Aorta (tissue), 5 donors: Measurements from ENCODE around the gene ARHGEF12. TPM values are rescaled to one million over a fixed set of nuclear protein-coding genes. Genes with fewer than 3 reads are reported as not detected.

Experiments used
- ATAC-seq: fragments of 200-7000 bp; cut with Tn5 transposase; one replicate; pipeline ENCODE4 v1.9.1; 2022; ENCODE audit warnings: moderate library complexity; ENCODE audit not compliant: low FRiP score
- DNase-seq, 2 donors: peaks; one replicate each; pipeline ENCODE4 v3.0.0-alpha.2; 2020
- H3K27ac ChIP-seq, 2 donors: one replicate each; pipeline ENCODE4 v1.5.1; 2013; ENCODE audit warnings: low read length in 2 of 2, mild to moderate bottlenecking in 2 of 2, moderate library complexity in 2 of 2, control low read depth in 1 of 2, inconsistent platforms in 1 of 2, low read depth in 1 of 2
- H3K27me3 ChIP-seq, 2 donors: one replicate each; pipeline ENCODE4 v1.6.1; 2013; ENCODE audit warnings: control low read depth in 1 of 2, low read length in 1 of 2, mild to moderate bottlenecking in 1 of 2, moderate library complexity in 1 of 2; ENCODE audit not compliant: insufficient read depth in 2 of 2, control insufficient read depth in 1 of 2
- H3K36me3 ChIP-seq, 2 donors: one replicate each; pipeline ENCODE4 v1.6.1; 2013; ENCODE audit warnings: control low read depth in 1 of 2, low read length in 1 of 2, mild to moderate bottlenecking in 1 of 2; ENCODE audit not compliant: insufficient read depth in 2 of 2, control insufficient read depth in 1 of 2
- H3K4me1 ChIP-seq, 2 donors: one replicate each; pipeline ENCODE4 v1.6.1; 2013; ENCODE audit warnings: low read length in 2 of 2, control low read depth in 1 of 2, mild to moderate bottlenecking in 1 of 2, moderate library complexity in 1 of 2; ENCODE audit not compliant: insufficient read depth in 2 of 2, control insufficient read depth in 1 of 2
- H3K4me3 ChIP-seq, 2 donors: one replicate each; pipeline ENCODE4 v1.5.1; 2013; ENCODE audit warnings: low read length in 2 of 2, control low read depth in 1 of 2, mild to moderate bottlenecking in 1 of 2
- H3K9me3 ChIP-seq: one replicate; pipeline ENCODE4 v1.6.1; 2013; ENCODE audit warnings: mild to moderate bottlenecking, low read length; ENCODE audit not compliant: control insufficient read depth
- WGBS, 2 donors: extraction: QIAGEN DNeasy Blood & Tissue Kit; methylation state at CpG; one replicate each; pipeline ENCODE4 v1.1.7; 2013; 5-methylcytosine and 5-hydroxymethylcytosine counted together
- intact Hi-C, 2 donors: fragments of 100-400 bp; cut with DNase I; formaldehyde crosslinking; loops; one replicate each; pipeline versions ENCODE4 v1.14.2 to v1.15.0; 2022
- polyA plus RNA-seq, 2 donors: library from polyadenylated mRNA; stranded (reverse); fragments of 200-250 nt; gene quantifications; one replicate each; pipeline ENCODE4 v1.2.3, GENCODE V29; 2013
- total RNA-seq, 2 donors: library from RNA; stranded (reverse); fragmentation: NEBNext Ultra II Directional; extraction: Animal tissue kit (Norgen Biotek cat#: 25700); gene quantifications; one replicate each; pipeline ENCODE4 v1.2.1, GENCODE V29; 2021
- donor health status: healthy with polysubstance abuse.
- donor health status: Bipolar disorder and iron deficiency.
- donor health status: DM: no; HTN: no; CAD: no.
- donor health status: DM: no; HTN: no; CAD: no.
- donor health status: DM: yes; HTN: yes; CAD: no.

Gene ARHGEF12
- total and polyA plus RNA-seq, 4 donors, result 21.7 to 143 (median 75.8) TPM

DNA sequence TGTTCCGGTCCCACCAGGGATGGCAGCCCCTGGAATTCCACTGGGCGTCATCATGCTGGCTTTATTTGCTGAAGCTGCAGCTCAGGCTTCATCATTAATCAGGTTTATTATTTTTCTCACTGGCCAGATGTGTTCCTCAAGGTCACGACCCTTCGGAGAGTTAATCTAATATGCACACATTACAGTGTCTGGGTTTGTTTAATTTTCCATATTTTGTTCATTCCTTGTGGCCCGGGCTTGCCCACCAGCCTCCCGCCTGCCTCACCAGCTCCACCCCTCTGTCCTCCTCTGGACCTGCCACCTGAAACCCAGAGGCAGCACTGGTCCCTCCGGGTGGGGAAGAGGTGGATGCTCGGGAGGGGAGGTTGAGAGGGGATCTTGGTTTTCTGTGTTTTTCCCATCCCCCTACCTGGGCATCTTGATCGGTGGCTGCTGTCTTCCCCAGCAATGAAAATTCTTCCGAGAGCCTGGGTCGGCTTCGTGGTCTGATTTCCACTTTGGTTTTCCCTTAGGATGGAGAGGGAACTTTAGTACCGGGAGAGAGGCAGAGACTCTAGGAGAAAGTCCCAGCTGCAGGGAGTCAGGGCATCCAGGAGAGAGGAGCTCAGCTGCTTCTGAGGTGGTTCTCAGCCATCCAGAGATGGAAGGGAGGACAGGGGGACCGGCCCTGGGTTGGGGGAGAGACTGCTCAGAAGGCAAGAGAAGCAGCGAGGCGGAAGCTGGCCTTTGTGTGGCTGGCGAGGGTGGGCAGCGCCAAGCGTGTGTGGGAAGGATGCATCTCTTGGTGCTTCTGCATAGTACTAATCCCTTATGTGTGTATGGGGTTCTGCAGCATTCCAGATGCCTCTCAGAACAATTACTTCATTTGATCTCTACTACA lies 177.5 kb downstream of the ARHGEF12 start:
- Histone ChIP-seq H3K9me3 (no peaks in the 10 kb centered on the region), H3K4me3 (no peak overlapping the region), H3K27me3 (no peaks in the 10 kb centered on the region), H3K27ac (no peak overlapping the region), H3K36me3 (no peaks in the 10 kb centered on the region), H3K4me1 (no peaks in the 10 kb centered on the region)
- WGBS, 2 donors, result 75 to 78% methylated on average over 19 of the region's 19 CpGs
- no peak for ATAC-seq
- DNase-seq, result no peak
- intact Hi-C loops, result loop anchor here (5.0 to 10.0 kb wide), 5 partner anchors 169 to 681 kb away; partner anchors contain the start of gene TECTA (in 1 of the 2)

DNA sequence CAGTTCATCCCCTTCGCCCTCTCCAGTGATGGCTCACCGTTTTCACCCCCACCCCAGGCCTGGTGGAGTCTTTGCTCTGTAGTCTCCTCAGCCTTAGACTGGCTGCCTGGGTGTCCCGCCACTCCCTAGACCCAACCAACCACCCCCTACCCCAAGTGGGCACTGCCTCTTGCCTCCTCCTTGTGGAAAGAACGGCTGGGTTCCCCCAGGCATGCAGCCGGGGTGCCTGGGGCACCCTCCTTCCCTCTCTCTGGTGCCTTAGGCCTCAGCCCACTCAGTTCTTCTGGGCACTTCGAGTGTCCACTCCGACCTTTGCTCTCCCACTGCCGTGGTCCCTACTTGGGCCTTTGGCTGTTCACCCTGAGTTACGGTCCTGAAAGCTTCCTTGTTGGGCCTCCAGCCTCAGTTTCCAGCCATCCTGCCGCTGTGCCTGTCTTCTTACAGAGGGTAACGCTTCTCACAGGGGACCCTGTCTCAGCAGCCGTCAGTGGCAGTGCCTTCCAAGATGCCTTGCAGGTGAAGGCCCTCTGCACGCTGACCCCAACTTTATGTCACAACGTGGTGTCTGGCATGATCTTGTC lies 178.4 kb downstream of the ARHGEF12 start:
- no peak for DNase-seq
- intact Hi-C loops, result loop anchor here (5.0 to 10.0 kb wide), 5 partner anchors 168 to 680 kb away; partner anchors contain the start of gene TECTA (in 1 of the 2)
- Histone ChIP-seq H3K4me3 (no peak overlapping the region), H3K4me1 (no peaks in the 10 kb centered on the region), H3K36me3 (no peaks in the 10 kb centered on the region), H3K27me3 (no peaks in the 10 kb centered on the region), H3K9me3 (no peaks in the 10 kb centered on the region), H3K27ac (no peak overlapping the region)
- no peak for ATAC-seq
- WGBS, 2 donors, result 90 to 92% methylated on average over 14 of the region's 14 CpGs

DNA sequence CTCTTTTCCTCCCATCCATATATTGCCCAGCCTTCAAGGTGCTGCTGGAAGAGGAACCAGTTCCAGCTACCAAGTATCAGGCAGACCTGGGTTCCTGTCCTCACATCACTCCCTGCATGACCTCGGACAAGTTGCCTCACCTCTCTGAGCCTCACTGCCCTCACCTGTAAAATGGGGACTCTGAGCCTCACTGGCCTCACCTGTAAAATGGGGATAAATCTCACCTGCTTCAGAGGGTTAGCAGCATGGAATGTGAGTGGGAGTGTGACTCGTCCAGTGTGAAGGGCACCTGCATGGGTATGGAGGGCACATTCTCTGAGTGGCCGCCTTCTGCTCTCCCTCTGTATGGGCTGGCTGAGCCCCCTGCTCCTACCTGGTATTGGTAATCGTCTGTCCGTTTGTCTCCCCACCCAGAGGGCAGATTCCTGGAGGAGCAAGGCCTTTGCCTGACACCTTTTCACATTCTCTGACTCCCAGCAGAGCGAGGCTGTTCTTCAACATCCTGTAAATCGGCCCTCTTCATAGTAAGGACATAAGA lies 179.0 kb downstream of the ARHGEF12 start:
- ATAC-seq (no peak), DNase-seq (no peak)
- H3K4me3 ChIP-seq, result no peak overlapping the region
- no peaks in the 10 kb centered on the region for H3K36me3 ChIP-seq
- H3K27me3 ChIP-seq, result no peaks in the 10 kb centered on the region
- 94% methylated on average over 7 of the region's 7 CpGs for WGBS, 2 donors
- no peak overlapping the region for H3K27ac ChIP-seq
- no peaks in the 10 kb centered on the region for H3K4me1 ChIP-seq
- intact Hi-C loops, result loop anchor here (10.0 kb wide), 2 partner anchors 590 to 680 kb away; partner anchors contain the start of gene TECTA (in 1 of the 2)
- no peaks in the 10 kb centered on the region for H3K9me3 ChIP-seq

DNA sequence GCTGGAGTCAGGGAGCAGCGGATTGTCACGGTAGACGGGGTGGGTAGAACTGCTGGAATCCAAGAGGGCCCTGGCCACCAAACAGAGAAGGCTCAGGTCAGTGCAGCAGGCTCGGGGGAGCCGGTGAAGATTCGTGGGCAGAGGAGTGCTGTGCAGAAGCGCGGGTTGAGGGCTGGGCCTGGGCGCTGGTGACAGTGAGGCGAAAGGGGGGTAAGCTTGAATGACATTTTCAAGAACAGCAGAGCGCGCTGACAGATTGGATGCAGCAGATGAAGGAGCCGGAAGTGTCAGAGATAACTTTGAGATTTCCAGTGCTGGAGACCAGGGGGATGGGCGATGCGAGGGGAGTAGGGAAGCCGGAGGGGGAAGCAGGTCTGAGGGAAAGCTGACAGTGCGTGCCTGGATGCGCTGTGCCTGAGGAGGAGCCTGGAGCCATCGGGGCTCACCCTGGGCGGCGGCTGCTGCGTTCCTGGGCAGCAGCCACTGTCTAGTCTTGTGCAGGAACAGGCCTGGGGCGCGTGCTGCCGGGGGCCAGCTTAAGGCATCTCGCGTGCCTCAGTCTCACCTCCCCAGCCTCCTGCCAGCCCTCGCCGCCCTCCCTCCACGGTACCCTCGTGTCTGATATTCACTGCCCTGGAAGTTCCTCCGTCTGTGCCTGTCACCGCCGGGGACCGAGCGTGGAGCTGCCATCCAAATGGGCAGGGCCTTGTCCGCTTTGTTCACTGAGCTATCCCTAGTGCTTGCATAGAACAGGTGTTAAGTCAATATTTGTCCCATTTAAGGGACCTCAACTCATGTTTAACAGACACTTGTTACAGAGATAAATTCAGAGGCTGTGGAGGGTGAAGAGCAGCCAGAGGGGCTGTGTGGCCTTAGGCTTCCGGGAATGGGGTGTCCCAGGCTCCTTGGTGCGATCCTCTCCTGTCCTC lies 180.5 kb downstream of the ARHGEF12 start:
- WGBS, 2 donors, result 53 to 56% methylated on average over 36 to 39 of the region's 39 CpGs
- no peaks in the 10 kb centered on the region for H3K4me1 ChIP-seq
- no peak for DNase-seq
- H3K36me3 ChIP-seq, result no peaks in the 10 kb centered on the region
- H3K4me3 ChIP-seq, result no peak overlapping the region
- intact Hi-C loops, result loop anchor here (10.0 kb wide), 2 partner anchors 588 to 678 kb away; partner anchors contain the start of gene TECTA (in 1 of the 2)
- H3K9me3 ChIP-seq, result no peaks in the 10 kb centered on the region
- H3K27ac ChIP-seq, result no peak overlapping the region
- H3K27me3 ChIP-seq, result no peaks in the 10 kb centered on the region
- ATAC-seq, result no peak

DNA sequence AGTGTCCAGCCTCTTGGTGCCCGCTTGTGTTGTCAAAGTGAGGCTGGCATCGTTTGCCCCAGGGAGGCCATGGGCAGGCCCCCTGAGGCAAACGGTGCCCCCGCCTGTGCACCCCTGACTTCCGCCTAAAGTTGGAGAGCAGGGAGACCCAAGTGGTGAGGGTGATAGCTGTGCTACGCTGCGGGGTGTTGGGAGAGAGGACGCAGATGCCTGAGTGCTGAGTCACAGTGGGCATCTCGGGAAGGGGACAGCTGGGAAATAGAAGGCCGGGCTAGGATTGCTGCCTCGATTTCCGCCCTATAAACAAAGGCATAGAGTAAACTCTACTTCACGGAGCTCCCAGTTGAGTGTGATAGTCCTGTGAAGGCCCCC lies 181.2 kb downstream of the ARHGEF12 start:
- DNase-seq, result no peak
- H3K27ac ChIP-seq, result no peak overlapping the region

DNA sequence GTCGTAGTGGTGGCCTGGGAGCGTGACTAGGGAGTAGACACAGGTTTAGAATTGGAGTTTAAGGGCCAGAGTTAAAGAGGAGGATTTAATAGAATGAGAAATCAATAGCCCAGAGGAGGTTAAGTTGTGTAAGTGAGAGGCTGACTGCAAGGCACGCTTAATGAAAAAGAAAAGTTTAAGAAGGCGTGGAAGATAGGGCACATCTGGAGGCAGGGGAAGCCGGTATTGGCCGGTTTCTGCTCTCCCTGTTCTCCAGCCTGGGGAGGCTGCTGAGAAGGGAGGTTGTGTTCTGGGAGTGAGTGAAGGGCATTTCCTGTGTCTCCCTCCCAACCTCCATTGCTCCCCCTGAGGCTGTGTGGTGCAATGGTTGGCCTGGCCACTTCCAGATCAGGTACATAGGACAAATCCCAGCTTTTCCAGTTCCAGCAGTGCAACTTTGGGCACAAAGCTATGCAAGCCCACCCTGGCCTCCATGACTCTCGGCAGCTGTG lies 181.6 kb downstream of the ARHGEF12 start:
- Histone ChIP-seq H3K4me3 (no peak overlapping the region), H3K4me1 (no peaks in the 10 kb centered on the region), H3K36me3 (no peaks in the 10 kb centered on the region), H3K27ac (no peak overlapping the region), H3K27me3 (no peaks in the 10 kb centered on the region), H3K9me3 (no peaks in the 10 kb centered on the region)
- intact Hi-C loops, result loop anchor here (10.0 kb wide), 2 partner anchors 587 to 677 kb away; partner anchors contain the start of gene TECTA (in 1 of the 2)
- WGBS, 2 donors, result 93 to 95% methylated on average over 7 of the region's 7 CpGs
- DNase-seq, result no peak
- no peak for ATAC-seq

More for the DNA sequence above, 181.2 kb downstream of the ARHGEF12 start:
- H3K9me3 ChIP-seq, result no peaks in the 10 kb centered on the region
- ATAC-seq, result no peak
- intact Hi-C loops, result loop anchor here (10.0 kb wide), 2 partner anchors 587 to 677 kb away; partner anchors contain the start of gene TECTA (in 1 of the 2)
- no peaks in the 10 kb centered on the region for H3K36me3 ChIP-seq
- no peaks in the 10 kb centered on the region for H3K4me1 ChIP-seq
- H3K4me3 ChIP-seq, result no peak overlapping the region
- no peaks in the 10 kb centered on the region for H3K27me3 ChIP-seq
- WGBS, 2 donors, result 59 to 68% methylated on average over 13 of the region's 13 CpGs

DNA sequence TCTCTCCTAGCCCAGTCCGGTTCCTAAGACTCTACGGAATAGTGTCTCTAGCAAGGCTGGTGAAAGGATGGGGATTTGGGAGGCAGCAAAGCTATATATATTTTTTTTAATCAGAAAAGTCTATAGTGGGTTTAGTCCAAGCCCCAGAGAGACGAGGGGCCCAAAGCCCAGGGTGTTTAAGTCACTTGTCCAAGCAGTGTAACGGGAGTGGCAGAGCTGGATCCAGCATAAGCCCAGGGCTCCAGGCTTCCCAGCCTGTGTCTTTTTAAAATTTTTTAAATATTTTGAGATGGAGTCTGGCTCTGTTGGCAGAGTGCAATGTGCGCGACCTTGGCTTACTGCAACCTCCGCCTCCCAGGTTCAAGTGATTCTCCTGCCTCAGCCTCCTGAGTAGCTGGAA lies 182.1 kb downstream of the ARHGEF12 start:
- H3K27me3 ChIP-seq, result no peaks in the 10 kb centered on the region

DNA sequence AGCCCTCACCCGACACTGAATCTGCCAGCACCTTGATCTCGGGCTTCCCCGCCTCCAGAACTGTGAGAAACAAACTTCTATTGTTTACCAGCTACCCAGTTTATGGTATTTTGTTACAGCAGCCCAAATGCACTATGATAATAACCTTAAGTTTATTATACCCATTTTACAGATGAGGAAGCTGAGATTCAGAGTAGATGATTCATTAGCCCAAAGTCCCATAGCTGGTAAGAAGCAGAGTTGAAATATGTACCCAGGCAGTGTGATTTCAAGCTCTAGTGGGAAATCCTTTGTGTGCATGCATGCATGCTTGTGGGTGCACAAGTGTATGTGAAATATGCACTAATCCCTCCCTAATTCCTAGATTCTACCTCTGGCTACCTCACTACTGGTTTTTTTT lies 183.3 kb downstream of the ARHGEF12 start:
- Histone ChIP-seq H3K4me3 (no peak overlapping the region), H3K4me1 (no peaks in the 10 kb centered on the region), H3K27ac (no peak overlapping the region), H3K9me3 (no peaks in the 10 kb centered on the region), H3K36me3 (no peaks in the 10 kb centered on the region), H3K27me3 (no peaks in the 10 kb centered on the region)
- 94 to 100% methylated on average over 3 of the region's 3 CpGs for WGBS, 2 donors
- no peak for ATAC-seq
- no peak for DNase-seq
- intact Hi-C loops, result loop anchor here (10.0 kb wide), 2 partner anchors 585 to 675 kb away; partner anchors contain the start of gene TECTA (in 1 of the 2)

More for the DNA sequence above, 182.1 kb downstream of the ARHGEF12 start:
- Histone ChIP-seq H3K9me3 (no peaks in the 10 kb centered on the region), H3K36me3 (no peaks in the 10 kb centered on the region), H3K27ac (no peak overlapping the region), H3K4me1 (no peaks in the 10 kb centered on the region), H3K4me3 (no peak overlapping the region)
- ATAC-seq, result no peak
- DNase-seq, result no peak
- intact Hi-C loops, result loop anchor here (10.0 kb wide), 2 partner anchors 586 to 676 kb away; partner anchors contain the start of gene TECTA (in 1 of the 2)
- WGBS, 2 donors, result 92 to 93% methylated on average over 7 of the region's 7 CpGs
